ENCODE data around the gene CNGA3. TPM values are rescaled to one million over a fixed set of nuclear protein-coding genes. Genes with fewer than 3 reads are reported as not detected.

The CNGA3 gene
- total and polyA plus RNA-seq, 2 experiments from 2014 or later = not detected

DNA sequence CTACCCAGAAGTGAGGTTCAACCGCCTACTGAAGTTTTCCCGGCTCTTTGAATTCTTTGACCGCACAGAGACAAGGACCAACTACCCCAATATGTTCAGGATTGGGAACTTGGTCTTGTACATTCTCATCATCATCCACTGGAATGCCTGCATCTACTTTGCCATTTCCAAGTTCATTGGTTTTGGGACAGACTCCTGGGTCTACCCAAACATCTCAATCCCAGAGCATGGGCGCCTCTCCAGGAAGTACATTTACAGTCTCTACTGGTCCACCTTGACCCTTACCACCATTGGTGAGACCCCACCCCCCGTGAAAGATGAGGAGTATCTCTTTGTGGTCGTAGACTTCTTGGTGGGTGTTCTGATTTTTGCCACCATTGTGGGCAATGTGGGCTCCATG is 49.7 kb downstream of the CNGA3 start (continued):
- TF ChIP-seq, protein P1, sequence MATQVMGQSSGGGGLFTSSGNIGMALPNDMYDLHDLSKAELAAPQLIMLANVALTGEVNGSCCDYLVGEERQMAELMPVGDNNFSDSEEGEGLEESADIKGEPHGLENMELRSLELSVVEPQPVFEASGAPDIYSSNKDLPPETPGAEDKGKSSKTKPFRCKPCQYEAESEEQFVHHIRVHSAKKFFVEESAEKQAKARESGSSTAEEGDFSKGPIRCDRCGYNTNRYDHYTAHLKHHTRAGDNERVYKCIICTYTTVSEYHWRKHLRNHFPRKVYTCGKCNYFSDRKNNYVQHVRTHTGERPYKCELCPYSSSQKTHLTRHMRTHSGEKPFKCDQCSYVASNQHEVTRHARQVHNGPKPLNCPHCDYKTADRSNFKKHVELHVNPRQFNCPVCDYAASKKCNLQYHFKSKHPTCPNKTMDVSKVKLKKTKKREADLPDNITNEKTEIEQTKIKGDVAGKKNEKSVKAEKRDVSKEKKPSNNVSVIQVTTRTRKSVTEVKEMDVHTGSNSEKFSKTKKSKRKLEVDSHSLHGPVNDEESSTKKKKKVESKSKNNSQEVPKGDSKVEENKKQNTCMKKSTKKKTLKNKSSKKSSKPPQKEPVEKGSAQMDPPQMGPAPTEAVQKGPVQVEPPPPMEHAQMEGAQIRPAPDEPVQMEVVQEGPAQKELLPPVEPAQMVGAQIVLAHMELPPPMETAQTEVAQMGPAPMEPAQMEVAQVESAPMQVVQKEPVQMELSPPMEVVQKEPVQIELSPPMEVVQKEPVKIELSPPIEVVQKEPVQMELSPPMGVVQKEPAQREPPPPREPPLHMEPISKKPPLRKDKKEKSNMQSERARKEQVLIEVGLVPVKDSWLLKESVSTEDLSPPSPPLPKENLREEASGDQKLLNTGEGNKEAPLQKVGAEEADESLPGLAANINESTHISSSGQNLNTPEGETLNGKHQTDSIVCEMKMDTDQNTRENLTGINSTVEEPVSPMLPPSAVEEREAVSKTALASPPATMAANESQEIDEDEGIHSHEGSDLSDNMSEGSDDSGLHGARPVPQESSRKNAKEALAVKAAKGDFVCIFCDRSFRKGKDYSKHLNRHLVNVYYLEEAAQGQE (IDR thresholded peaks at IDR 0.05; ENCODE audit: unreplicated experiment) = no peak
- TF ChIP-seq, protein P2, sequence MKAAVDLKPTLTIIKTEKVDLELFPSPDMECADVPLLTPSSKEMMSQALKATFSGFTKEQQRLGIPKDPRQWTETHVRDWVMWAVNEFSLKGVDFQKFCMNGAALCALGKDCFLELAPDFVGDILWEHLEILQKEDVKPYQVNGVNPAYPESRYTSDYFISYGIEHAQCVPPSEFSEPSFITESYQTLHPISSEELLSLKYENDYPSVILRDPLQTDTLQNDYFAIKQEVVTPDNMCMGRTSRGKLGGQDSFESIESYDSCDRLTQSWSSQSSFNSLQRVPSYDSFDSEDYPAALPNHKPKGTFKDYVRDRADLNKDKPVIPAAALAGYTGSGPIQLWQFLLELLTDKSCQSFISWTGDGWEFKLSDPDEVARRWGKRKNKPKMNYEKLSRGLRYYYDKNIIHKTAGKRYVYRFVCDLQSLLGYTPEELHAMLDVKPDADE (IDR thresholded peaks at IDR 0.05) = no peak
- no peak for TF ChIP-seq ZNF114 (CRISPR knock-in tag; IDR thresholded peaks at IDR 0.05)
- no peak for TF ChIP-seq EZH2phosphoT487 (IDR thresholded peaks at IDR 0.05; ENCODE audit: unreplicated experiment)
- TF ChIP-seq ZNF331 (CRISPR knock-in tag; IDR thresholded peaks at IDR 0.05; ENCODE audit: low read depth) = no peak

GRCh38 chr2:98396745-98397355 is 50.6 kb downstream of the CNGA3 start:
- Histone ChIP-seq H2AFZ (no peak overlapping the region), H3K27ac (ENCODE audit: low read depth) (no peak overlapping the region), H3K79me2 (replicated peaks; ENCODE audit: insufficient read depth) (no peaks in the 10 kb centered on the region), H3F3A (replicated peaks; ENCODE audit: low read depth) (no peaks in the 10 kb centered on the region), H4K20me1 (replicated peaks; ENCODE audit: insufficient read depth) (no peaks in the 10 kb centered on the region; the same call in 1 of the 2 replicates), H3K4me3 (no peak overlapping the region), H3K4me2 (no peak overlapping the region), H3K27me3 (ENCODE audit: insufficient read depth) (no peaks in the 10 kb centered on the region), H3K36me3 (ENCODE audit: insufficient read depth) (no peaks in the 10 kb centered on the region), H3K9me2 (ENCODE audit: insufficient read depth) (0 out of 2 replicates have a peak, but pooled peaks cover 14% of the 10 kb centered on the region), H3K4me1 (ENCODE audit: insufficient read depth) (peaks cover 14% of the 10 kb centered on the region)
- H3K4me1 Mint-ChIP-seq = peaks cover 8% of the 10 kb centered on the region
- no peak overlapping the region for H3K4me3 Mint-ChIP-seq
- DNase-seq (ENCODE audit: low spot score) (no peak), ATAC-seq (no peak)
- H3K36me3 Mint-ChIP-seq (ENCODE audit: low read depth) = no peaks in the 10 kb centered on the region; the same call in 2 of the 3 replicates
- H3K9me3 Mint-ChIP-seq = no peaks in the 10 kb centered on the region
- H3K27ac Mint-ChIP-seq = no peak overlapping the region
- H3K27me3 Mint-ChIP-seq (ENCODE audit: insufficient read depth, low read depth, poor library complexity) = peaks cover 9% of the 10 kb centered on the region
- TF ChIP-seq, protein P3, sequence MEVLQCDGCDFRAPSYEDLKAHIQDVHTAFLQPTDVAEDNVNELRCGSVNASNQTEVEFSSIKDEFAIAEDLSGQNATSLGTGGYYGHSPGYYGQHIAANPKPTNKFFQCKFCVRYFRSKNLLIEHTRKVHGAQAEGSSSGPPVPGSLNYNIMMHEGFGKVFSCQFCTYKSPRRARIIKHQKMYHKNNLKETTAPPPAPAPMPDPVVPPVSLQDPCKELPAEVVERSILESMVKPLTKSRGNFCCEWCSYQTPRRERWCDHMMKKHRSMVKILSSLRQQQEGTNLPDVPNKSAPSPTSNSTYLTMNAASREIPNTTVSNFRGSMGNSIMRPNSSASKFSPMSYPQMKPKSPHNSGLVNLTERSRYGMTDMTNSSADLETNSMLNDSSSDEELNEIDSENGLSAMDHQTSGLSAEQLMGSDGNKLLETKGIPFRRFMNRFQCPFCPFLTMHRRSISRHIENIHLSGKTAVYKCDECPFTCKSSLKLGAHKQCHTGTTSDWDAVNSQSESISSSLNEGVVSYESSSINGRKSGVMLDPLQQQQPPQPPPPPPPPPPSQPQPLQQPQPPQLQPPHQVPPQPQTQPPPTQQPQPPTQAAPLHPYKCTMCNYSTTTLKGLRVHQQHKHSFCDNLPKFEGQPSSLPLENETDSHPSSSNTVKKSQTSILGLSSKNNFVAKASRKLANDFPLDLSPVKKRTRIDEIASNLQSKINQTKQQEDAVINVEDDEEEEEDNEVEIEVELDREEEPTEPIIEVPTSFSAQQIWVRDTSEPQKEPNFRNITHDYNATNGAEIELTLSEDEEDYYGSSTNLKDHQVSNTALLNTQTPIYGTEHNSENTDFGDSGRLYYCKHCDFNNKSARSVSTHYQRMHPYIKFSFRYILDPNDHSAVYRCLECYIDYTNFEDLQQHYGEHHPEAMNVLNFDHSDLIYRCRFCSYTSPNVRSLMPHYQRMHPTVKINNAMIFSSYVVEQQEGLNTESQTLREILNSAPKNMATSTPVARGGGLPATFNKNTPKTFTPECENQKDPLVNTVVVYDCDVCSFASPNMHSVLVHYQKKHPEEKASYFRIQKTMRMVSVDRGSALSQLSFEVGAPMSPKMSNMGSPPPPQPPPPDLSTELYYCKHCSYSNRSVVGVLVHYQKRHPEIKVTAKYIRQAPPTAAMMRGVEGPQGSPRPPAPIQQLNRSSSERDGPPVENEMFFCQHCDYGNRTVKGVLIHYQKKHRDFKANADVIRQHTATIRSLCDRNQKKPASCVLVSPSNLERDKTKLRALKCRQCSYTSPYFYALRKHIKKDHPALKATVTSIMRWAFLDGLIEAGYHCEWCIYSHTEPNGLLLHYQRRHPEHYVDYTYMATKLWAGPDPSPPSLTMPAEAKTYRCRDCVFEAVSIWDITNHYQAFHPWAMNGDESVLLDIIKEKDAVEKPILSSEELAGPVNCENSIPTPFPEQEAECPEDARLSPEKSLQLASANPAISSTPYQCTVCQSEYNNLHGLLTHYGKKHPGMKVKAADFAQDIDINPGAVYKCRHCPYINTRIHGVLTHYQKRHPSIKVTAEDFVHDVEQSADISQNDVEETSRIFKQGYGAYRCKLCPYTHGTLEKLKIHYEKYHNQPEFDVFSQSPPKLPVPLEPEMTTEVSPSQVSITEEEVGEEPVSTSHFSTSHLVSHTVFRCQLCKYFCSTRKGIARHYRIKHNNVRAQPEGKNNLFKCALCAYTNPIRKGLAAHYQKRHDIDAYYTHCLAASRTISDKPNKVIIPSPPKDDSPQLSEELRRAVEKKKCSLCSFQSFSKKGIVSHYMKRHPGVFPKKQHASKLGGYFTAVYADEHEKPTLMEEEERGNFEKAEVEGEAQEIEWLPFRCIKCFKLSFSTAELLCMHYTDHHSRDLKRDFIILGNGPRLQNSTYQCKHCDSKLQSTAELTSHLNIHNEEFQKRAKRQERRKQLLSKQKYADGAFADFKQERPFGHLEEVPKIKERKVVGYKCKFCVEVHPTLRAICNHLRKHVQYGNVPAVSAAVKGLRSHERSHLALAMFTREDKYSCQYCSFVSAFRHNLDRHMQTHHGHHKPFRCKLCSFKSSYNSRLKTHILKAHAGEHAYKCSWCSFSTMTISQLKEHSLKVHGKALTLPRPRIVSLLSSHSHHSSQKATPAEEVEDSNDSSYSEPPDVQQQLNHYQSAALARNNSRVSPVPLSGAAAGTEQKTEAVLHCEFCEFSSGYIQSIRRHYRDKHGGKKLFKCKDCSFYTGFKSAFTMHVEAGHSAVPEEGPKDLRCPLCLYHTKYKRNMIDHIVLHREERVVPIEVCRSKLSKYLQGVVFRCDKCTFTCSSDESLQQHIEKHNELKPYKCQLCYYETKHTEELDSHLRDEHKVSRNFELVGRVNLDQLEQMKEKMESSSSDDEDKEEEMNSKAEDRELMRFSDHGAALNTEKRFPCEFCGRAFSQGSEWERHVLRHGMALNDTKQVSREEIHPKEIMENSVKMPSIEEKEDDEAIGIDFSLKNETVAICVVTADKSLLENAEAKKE (CRISPR knock-in tag; IDR thresholded peaks at IDR 0.05) = no peak
- no peak for TF ChIP-seq CREB1 (CRISPR knock-in tag; IDR thresholded peaks at IDR 0.05; ENCODE audit: low read depth)
- no peak for TF ChIP-seq ZNF331 (CRISPR knock-in tag; IDR thresholded peaks at IDR 0.05; ENCODE audit: low read depth)
- no peak for TF ChIP-seq EZH2phosphoT487 (IDR thresholded peaks at IDR 0.05; ENCODE audit: unreplicated experiment)

All from GM23338 (cell line).